K562 (cell line): ENCODE results near the gene CREB3L4. TPM values are rescaled to one million over a fixed set of nuclear protein-coding genes. Genes with fewer than 3 reads are reported as not detected.

ENCODE experiments used
- ATF1 ChIP-seq, 2 experiments: fragments of 450-650 bp in 1 of 2; IDR thresholded peaks; 2 replicates each; pipeline ENCODE4 v1.6.1; 2016; ENCODE audit warnings: missing compliant biosample characterization in 1 of 2, missing genetic modification characterization in 1 of 2
- BRD9 ChIP-seq: fragments of 450-650 bp; IDR thresholded peaks from 2 replicates; pipeline ENCODE4 v1.6.1; 2018; ENCODE audit warnings: low read depth; ENCODE audit not compliant: partially characterized antibody
- CBFA2T3 ChIP-seq: fragments of 450-650 bp; IDR thresholded peaks from 2 replicates; pipeline ENCODE4 v1.6.1; 2017
- EWSR1 ChIP-seq: fragments of 450-650 bp; IDR thresholded peaks from 2 replicates; pipeline ENCODE4 v1.6.1; 2018; ENCODE audit warnings: borderline replicate concordance, mild to moderate bottlenecking, low read depth, moderate library complexity; ENCODE audit not compliant: partially characterized antibody
- FOXP1 ChIP-seq: sonication (generic); formaldehyde crosslinking; IDR thresholded peaks from 2 replicates; pipeline ENCODE4 v1.8.0; 2022; ENCODE audit warnings: mild to moderate bottlenecking, missing genetic modification reagents
- GABPB2 ChIP-seq: fragments of 250-450 bp; sonication (Bioruptor Pico); conservative IDR thresholded peaks from 2 replicates; pipeline ENCODE4 v1.5.1; 2021; ENCODE audit warnings: mild to moderate bottlenecking
- IRF9 ChIP-seq: fragments of 450-650 bp; IDR thresholded peaks from 2 replicates; pipeline ENCODE4 v1.6.1; 2016; ENCODE audit warnings: missing biosample characterization, missing genetic modification characterization
- NR4A1 ChIP-seq, 2 experiments: fragments of 250-450 bp in 1 of 2; fragments of 450-650 bp in 1 of 2; sonication (Bioruptor Pico) in 1 of 2; IDR thresholded peaks; 2 replicates each; pipeline versions ENCODE4 v1.4.0 to v1.6.1; 2016 to 2020; ENCODE audit warnings: mild to moderate bottlenecking in 2 of 2, missing compliant biosample characterization in 1 of 2, missing genetic modification characterization in 1 of 2, moderate library complexity in 1 of 2
- NRF1 ChIP-seq, 2 experiments: fragments of 450-650 bp; IDR thresholded peaks in 1 of 2; conservative IDR thresholded peaks in 1 of 2; 2 replicates each; pipeline ENCODE4 v1.6.1; 2014; ENCODE audit warnings: mild to moderate bottlenecking in 2 of 2
- PHF21A ChIP-seq: fragments of 450-650 bp; IDR thresholded peaks from 2 replicates; pipeline ENCODE4 v1.6.1; 2017; ENCODE audit warnings: low read depth, borderline replicate concordance
- SRF ChIP-seq, 2 experiments: fragments of 250-450, 450-650 bp in 1 of 2; sonication (Bioruptor Pico) in 1 of 2; sonication (generic) in 1 of 2; formaldehyde crosslinking; IDR thresholded peaks; 2 replicates each; pipeline versions ENCODE4 v1.5.0 to v1.5.1; 2020 to 2022; ENCODE audit warnings: mild to moderate bottlenecking in 1 of 2, missing genetic modification reagents in 1 of 2
- ZBTB5 ChIP-seq: fragments of 450-650 bp; IDR thresholded peaks from 2 replicates; pipeline ENCODE4 v1.6.1; 2017; ENCODE audit warnings: antibody characterized with exemption
- ZBTB7A ChIP-seq: IDR thresholded peaks from 2 replicates; pipeline ENCODE4 v1.6.1; 2011; ENCODE audit warnings: low read depth, mild to moderate bottlenecking, low read length, moderate library complexity, borderline replicate concordance; ENCODE audit not compliant: control insufficient read depth
- ZBTB8A ChIP-seq: fragments of 450-650 bp; IDR thresholded peaks from 2 replicates; pipeline ENCODE4 v1.6.1; 2018; ENCODE audit warnings: mild to moderate bottlenecking, moderate library complexity; ENCODE audit not compliant: partially characterized antibody
- ZNF143 ChIP-seq: sonication (generic); formaldehyde crosslinking; IDR thresholded peaks from 2 replicates; pipeline ENCODE4 v1.9.0; 2022; ENCODE audit warnings: mild to moderate bottlenecking, missing genetic modification reagents
- polyA plus RNA-seq, 8 experiments: library from polyadenylated mRNA; depleted of rRNA in 4 of 8; stranded (reverse) in 5 of 8; unstranded in 3 of 8; fragments of >200 nt; fragmentation: Nextera tagmentation in 2 of 8; fragmentation: Illumina TruSeq in 1 of 8; extraction: Ambion mirVana in 2 of 8; extraction: Trizol in 1 of 8; gene quantifications; 2 replicates each; pipeline versions ENCODE4 v1.2.1 to v1.2.3, GENCODE V29; 2011 to 2014; ENCODE audit warnings: inconsistent platforms in 1 of 8, missing spikeins in 1 of 8
- total RNA-seq, 7 experiments: library from RNA; depleted of rRNA in 6 of 7; stranded (reverse); fragments of >200 nt in 6 of 7; fragmentation: Illumina TruSeq in 2 of 7; extraction: Trizol in 2 of 7; gene quantifications; 2 replicates each; pipeline versions ENCODE4 v1.2.1 to v1.2.3, GENCODE V29; 2011 to 2021; ENCODE audit warnings: low replicate concordance in 1 of 7

CREB3L4 gene
- total and polyA plus RNA-seq, 9 of the 15 experiments (the other 6 are each of a cell fraction or from before 2014, with no cell fraction given), result 9.9 to 18.6 (median 13.9) TPM

GRCh38 chr1:153928245-153928644, 39.5 kb upstream of the CREB3L4 start (continued):
- TF ChIP-seq PHF21A (no peak), SRF (CRISPR knock-in tag; IDR thresholded peaks at IDR 0.05) (no peak), ZBTB7A (no peak), ATF1 (CRISPR knock-in tag; IDR thresholded peaks at IDR 0.05) (no peak), ATF1 (tag; IDR thresholded peaks at IDR 0.05) (no peak), NRF1 (conservative IDR thresholded peaks at IDR 0.05 in 1 of 2, IDR thresholded peaks at IDR 0.05 in 1 of 2) (no peak), NR4A1 (CRISPR knock-in tag; IDR thresholded peaks at IDR 0.05) (no peak), NR4A1 (tag; IDR thresholded peaks at IDR 0.05) (no peak), ZBTB5 (no peak), IRF9 (tag) (no peak), FOXP1 (CRISPR knock-in tag) (no peak), ZBTB8A (no peak), EWSR1 (no peak), BRD9 (no peak), ZNF143 (CRISPR knock-in tag) (no peak), CBFA2T3 (no peak), GABPB2 (no peak)
